Caco-2 (cell line): ENCODE measurements around the gene GGACT. TPM values are rescaled to one million over a fixed set of nuclear protein-coding genes. Genes with fewer than 3 reads are reported as not detected.

Experiments
- BruUV-seq: library from RNA; stranded (reverse); fragments of 400-500 nt; replicated peaks from 2 replicates; lab custom pipeline; 2021; lab: Mats Ljungman, UMichigan
- CTCF ChIA-PET: fragments of 300-600 bp; sonication (Branson Sonifier 250); formaldehyde crosslinking; loops from one replicate; lab custom pipeline; 2022; ENCODE audit warnings: antibody characterized with exemption; lab: Charles Lee
- POLR2A ChIA-PET: fragments of 300-600 bp; sonication (Branson Sonifier 250); formaldehyde crosslinking; loops from one replicate; lab custom pipeline; 2022; ENCODE audit warnings: antibody characterized with exemption; lab: Charles Lee
- DNase-seq, 2 experiments: peaks; one replicate each; pipeline versions ENCODE4 v3.0.0 to v3.0.0-alpha.2; 2020 to 2022
- H3K27me3 ChIP-seq: replicated peaks from 2 replicates; pipeline ENCODE4 v1.6.0; 2011; ENCODE audit warnings: low read length; ENCODE audit not compliant: control insufficient read depth, insufficient read depth
- H3K36me3 ChIP-seq: 2 replicates; pipeline ENCODE4 v1.5.1; 2011; ENCODE audit warnings: low read length; ENCODE audit not compliant: control insufficient read depth, insufficient read depth
- H3K4me1 ChIP-seq: fragments of 250-450 bp; sonication (Bioruptor Pico); 2 replicates; pipeline ENCODE4 v1.5.1; 2020; ENCODE audit warnings: mild to moderate bottlenecking
- H3K4me3 ChIP-seq: 2 replicates; pipeline ENCODE4 v1.5.1; 2011; ENCODE audit warnings: low read depth, mild to moderate bottlenecking, control low read depth, low read length
- H3K9me3 ChIP-seq: fragments of 250-450 bp; sonication (Bioruptor Pico); 2 replicates; pipeline ENCODE4 v1.5.1; 2020; ENCODE audit warnings: mild to moderate bottlenecking, moderate library complexity
- H3K27ac Mint-ChIP-seq: one replicate; pipeline ENCODE4 v1.8.0; 2022; ENCODE audit warnings: mixed read lengths; ENCODE audit not compliant: unreplicated experiment
- H3K27me3 Mint-ChIP-seq: one replicate; pipeline ENCODE4 v1.8.0; 2022; ENCODE audit warnings: mixed read lengths; ENCODE audit not compliant: insufficient read depth, unreplicated experiment
- H3K36me3 Mint-ChIP-seq: one replicate; pipeline ENCODE4 v1.8.0; 2022; ENCODE audit warnings: mild to moderate bottlenecking, mixed read lengths; ENCODE audit not compliant: insufficient read depth, unreplicated experiment
- H3K4me1 Mint-ChIP-seq: one replicate; pipeline ENCODE4 v1.8.0; 2022; ENCODE audit warnings: low read depth, mixed read lengths; ENCODE audit not compliant: unreplicated experiment
- H3K4me3 Mint-ChIP-seq: one replicate; pipeline ENCODE4 v1.8.0; 2022; ENCODE audit warnings: mild to moderate bottlenecking, moderate library complexity, mixed read lengths; ENCODE audit not compliant: unreplicated experiment
- H3K9me3 Mint-ChIP-seq: one replicate; pipeline ENCODE4 v1.8.0; 2022; ENCODE audit warnings: mixed read lengths; ENCODE audit not compliant: unreplicated experiment
- CTCF ChIP-seq, 2 experiments: fragments of 200-600 bp in 1 of 2; IDR thresholded peaks; 1 replicate in 1 of 2; 2 replicates in 1 of 2; pipeline versions ENCODE4 v1.5.1 to v1.8.0; 2011 to 2022; ENCODE audit warnings: antibody characterized with exemption in 1 of 2, control low read depth in 1 of 2, inconsistent platforms in 1 of 2, low read depth in 1 of 2, low read length in 1 of 2, mild to moderate bottlenecking in 1 of 2, moderate library complexity in 1 of 2; ENCODE audit not compliant: insufficient read depth in 1 of 2, severe bottlenecking in 1 of 2, unreplicated experiment in 1 of 2
- intact Hi-C: fragments of 100-400 bp; cut with micrococcal nuclease; formaldehyde crosslinking; loops from one replicate; pipeline ENCODE4 v1.10.0; 2022; ENCODE audit not compliant: unreplicated experiment
- total RNA-seq: library from RNA; stranded (reverse); gene quantifications from 2 replicates; pipeline ENCODE4 v1.2.3, GENCODE V29; 2022

GGACT gene
- total RNA-seq, 1 experiment from 2014 or later = 3.6 TPM

DNA sequence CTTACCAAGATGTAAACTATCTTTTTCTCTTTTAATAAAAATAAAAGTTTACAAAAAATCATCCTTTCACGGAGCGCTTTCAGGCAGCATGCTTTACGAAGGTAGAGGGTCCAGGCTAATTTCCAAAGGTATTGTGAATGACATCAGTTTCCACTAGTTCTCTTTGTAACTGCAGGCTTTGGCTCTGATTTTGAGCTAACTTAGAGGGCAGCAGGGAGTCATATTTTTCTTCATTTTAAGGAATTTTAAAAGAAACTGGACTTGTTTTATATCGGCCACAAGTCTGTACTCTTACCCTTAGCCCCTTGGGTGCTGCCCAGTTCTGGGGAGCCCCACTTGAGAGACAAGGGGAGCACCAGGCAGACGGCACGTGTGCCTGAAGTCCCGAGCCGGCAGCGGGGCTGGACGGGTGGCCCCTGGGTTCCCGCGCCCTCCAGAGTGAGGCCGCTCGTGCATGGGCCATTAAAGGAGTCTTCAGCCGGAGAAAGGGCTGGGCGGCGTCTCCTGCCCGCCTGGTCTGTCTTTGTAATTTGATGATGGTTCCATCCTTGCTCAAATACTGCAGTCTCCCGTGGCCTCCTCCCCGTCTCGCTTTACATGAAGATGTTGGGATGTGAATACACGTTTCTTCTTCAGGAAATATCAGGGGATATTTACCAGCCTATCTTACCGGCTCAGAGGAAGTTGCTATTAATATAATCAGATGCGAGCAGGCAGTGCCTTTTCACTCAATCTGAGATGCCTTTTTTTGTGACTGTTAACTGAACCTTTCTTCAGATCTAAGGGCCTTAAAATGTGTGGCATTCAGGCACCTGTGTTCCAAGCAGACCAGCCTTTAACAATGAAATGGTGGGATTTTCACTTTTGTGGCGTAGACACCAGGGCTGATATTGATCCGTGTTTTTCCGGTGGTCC, 67.4 kb downstream of the GGACT start:
- Mint-ChIP-seq H3K36me3 (peaks cover 5% of the 10 kb centered on the region), H3K4me1 (peaks cover 15% of the 10 kb centered on the region), H3K27ac (no peak overlapping the region), H3K27me3 (no peaks in the 10 kb centered on the region), H3K4me3 (no peak overlapping the region), H3K9me3 (no peaks in the 10 kb centered on the region)
- TF ChIP-seq CTCF (IDR thresholded peaks at IDR 0.05; ENCODE audit: insufficient read depth in 1 of 2, low read depth in 1 of 2, low read length in 1 of 2, severe bottlenecking in 1 of 2, unreplicated experiment in 1 of 2) = no peak
- Histone ChIP-seq H3K36me3 (no peaks in the 10 kb centered on the region), H3K27me3 (no peaks in the 10 kb centered on the region), H3K4me3 (no peak overlapping the region), H3K4me1 (peaks cover 19% of the 10 kb centered on the region), H3K9me3 (no peaks in the 10 kb centered on the region)
- intact Hi-C loops = no loop called here
- no peak for DNase-seq
- CTCF ChIA-PET = no interaction called here
- no TSS peak for BruUV-seq
- POLR2A ChIA-PET = no interaction called here

DNA sequence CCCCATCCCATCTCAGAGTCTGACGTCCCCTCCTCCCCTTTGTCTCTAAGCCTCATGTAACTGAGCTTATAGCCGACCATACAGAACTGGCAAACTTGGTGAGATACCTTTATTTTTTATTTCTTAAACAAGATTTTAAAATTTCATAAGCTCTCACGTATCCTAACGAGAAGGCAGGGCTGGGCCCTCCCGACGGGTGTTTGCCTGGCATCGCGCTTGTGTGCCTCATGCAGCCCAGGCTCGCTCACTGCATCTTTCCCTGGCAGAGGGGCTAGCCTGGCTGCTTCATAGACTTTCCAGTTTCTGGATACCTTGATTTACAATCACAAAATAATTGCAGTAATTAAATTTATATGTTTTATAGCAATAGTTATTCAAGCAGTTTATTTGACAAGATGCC, 69.0 kb downstream of the GGACT start:
- Mint-ChIP-seq H3K4me1 (peaks cover 9% of the 10 kb centered on the region), H3K27ac (no peak overlapping the region), H3K27me3 (no peaks in the 10 kb centered on the region), H3K9me3 (no peaks in the 10 kb centered on the region), H3K4me3 (no peak overlapping the region), H3K36me3 (peaks cover 5% of the 10 kb centered on the region)
- Histone ChIP-seq H3K4me3 (no peak overlapping the region), H3K4me1 (peaks cover 12% of the 10 kb centered on the region; the same call in 1 of the 2 replicates), H3K9me3 (no peaks in the 10 kb centered on the region), H3K36me3 (no peaks in the 10 kb centered on the region), H3K27me3 (no peaks in the 10 kb centered on the region)
- TF ChIP-seq CTCF (IDR thresholded peaks at IDR 0.05; ENCODE audit: insufficient read depth in 1 of 2, low read depth in 1 of 2, low read length in 1 of 2, severe bottlenecking in 1 of 2, unreplicated experiment in 1 of 2) = no peak
- DNase-seq = no peak
- intact Hi-C loops = loop anchor here (5.0 to 10.0 kb wide), 3 partner anchors 205 to 537 kb away; partner anchors contain the start of gene ZIC2
- ChIA-PET CTCF (interaction anchor here (0.6 kb wide), 1 partner anchor 595 kb away, joined by 5 read pairs; no protein-coding TSS in a partner anchor), POLR2A (no interaction called here)
- BruUV-seq = no TSS peak

GRCh38 chr13:100518394-100519062, 70.1 kb downstream of the GGACT start:
- H3K27me3 ChIP-seq = no peaks in the 10 kb centered on the region
- DNase-seq = no peak
- CTCF ChIA-PET = interaction anchor here (0.6 to 1.2 kb wide), 3 partner anchors 21 to 602 kb away, joined by 3 to 4 read pairs (median 3); no protein-coding TSS in a partner anchor
- Mint-ChIP-seq H3K36me3 (peaks cover 1% of the 10 kb centered on the region), H3K4me3 (no peak overlapping the region), H3K4me1 (peaks cover 7% of the 10 kb centered on the region), H3K27me3 (no peaks in the 10 kb centered on the region), H3K27ac (no peak overlapping the region), H3K9me3 (no peaks in the 10 kb centered on the region)
- H3K4me1 ChIP-seq = peaks cover 12% of the 10 kb centered on the region; the same call in 1 of the 2 replicates
- BruUV-seq = no TSS peak
- no peaks in the 10 kb centered on the region for H3K36me3 ChIP-seq
- POLR2A ChIA-PET = no interaction called here
- no peak overlapping the region for H3K4me3 ChIP-seq
- H3K9me3 ChIP-seq = no peaks in the 10 kb centered on the region
- TF ChIP-seq CTCF (IDR thresholded peaks at IDR 0.05; ENCODE audit: insufficient read depth in 1 of 2, low read depth in 1 of 2, low read length in 1 of 2, severe bottlenecking in 1 of 2, unreplicated experiment in 1 of 2) = no peak
- intact Hi-C loops = loop anchor here (5.0 to 10.0 kb wide), 3 partner anchors 204 to 536 kb away; partner anchors contain the start of gene ZIC2
